ENCODE results near the gene VSIR. TPM values are rescaled to one million over a fixed set of nuclear protein-coding genes. Genes with fewer than 3 reads are reported as not detected.

VSIR gene
- total RNA-seq, 1 donor from 2014 or later, result 56.5 TPM

- intact Hi-C loops (cut with micrococcal nuclease), result no loop called here
- H3K27ac Mint-ChIP-seq, result no peak overlapping the region
- no peak for DNase-seq (ENCODE audit: low spot score)
- peaks cover 2% of the 10 kb centered on the region for H3K27me3 Mint-ChIP-seq (ENCODE audit: low read depth)
- no peaks in the 10 kb centered on the region for H3K9me3 Mint-ChIP-seq
- peaks cover 4% of the 10 kb centered on the region for H3K4me1 Mint-ChIP-seq (ENCODE audit: low read depth)
- H3K4me3 Mint-ChIP-seq (ENCODE audit: low read depth), result no peak overlapping the region
- no peaks in the 10 kb centered on the region for H3K36me3 Mint-ChIP-seq (ENCODE audit: low read depth)
These were observed 10.8 kb upstream of the VSIR start for GRCh38 chr10:71783917-71784678.

DNA sequence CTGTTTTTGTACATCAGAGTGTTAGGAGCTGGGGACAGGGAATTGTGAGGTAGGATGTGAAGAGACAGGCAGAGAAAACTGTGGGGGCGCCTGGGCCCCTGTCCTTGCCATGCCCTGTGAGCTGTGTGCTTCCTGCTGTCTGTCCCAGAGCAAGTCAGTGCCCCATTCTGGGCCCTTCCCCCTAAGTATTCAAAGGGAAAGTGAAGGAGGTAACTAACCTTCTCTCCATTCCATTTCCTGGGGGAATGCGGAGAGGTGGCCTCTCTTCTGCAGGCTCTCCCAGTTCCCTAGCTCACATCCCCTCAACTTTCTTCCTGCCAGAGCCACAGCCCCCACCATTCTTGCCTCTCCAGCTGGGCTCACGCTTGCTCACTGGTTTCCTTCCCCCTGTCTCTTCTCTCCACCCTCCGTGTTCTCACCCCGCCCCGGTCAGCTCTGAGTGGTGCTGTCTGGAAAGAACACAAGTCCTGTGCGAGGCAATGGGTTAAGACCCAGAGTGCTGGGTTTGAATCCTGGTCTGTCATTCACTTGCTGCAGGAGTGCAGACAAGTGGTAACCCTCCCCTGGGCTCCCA is 9.7 kb upstream of the VSIR start:
- Mint-ChIP-seq H3K9me3 (no peaks in the 10 kb centered on the region), H3K36me3 (ENCODE audit: low read depth) (no peaks in the 10 kb centered on the region), H3K4me3 (ENCODE audit: low read depth) (no peak overlapping the region), H3K4me1 (ENCODE audit: low read depth) (peaks cover 4% of the 10 kb centered on the region), H3K27me3 (ENCODE audit: low read depth) (peaks cover 2% of the 10 kb centered on the region), H3K27ac (no peak overlapping the region)
- intact Hi-C loops (cut with micrococcal nuclease), result no loop called here
- DNase-seq (ENCODE audit: low spot score), result no peak

DNA sequence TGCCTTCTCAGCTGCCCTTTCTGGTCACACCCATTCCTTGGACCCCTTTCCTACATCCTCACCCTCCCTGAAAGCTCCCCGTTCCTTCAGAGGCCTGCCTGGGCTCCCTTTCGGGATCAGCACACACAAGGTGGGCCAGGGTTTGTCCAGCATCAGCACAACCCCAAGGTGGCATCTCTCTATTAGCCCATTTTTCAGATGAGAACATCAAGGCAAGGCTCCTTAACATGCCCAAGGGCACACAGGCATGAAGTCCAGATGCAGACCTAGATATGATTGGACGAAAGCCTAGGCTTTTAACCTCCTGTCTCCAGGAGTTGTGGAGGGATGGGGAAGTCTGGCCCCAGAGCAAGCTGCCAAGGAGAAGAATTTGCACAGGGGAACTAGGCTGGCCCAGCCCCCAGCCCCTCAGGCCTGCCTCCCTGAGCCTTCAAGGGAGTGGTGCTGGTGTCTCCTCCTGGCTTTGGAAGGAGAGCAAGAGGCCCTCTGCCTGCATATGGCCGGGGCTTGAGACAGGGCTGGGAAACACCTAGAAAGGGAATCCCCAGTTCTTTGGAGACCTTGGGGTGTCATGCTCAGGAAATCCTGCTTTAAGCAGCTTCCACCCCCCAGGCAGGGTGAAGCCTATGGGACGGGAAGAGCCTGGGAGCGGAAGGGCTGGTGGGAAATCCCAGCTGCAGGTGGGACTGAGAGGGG is 9.0 kb upstream of the VSIR start:
- no peaks in the 10 kb centered on the region for H3K9me3 Mint-ChIP-seq
- no peaks in the 10 kb centered on the region for H3K36me3 Mint-ChIP-seq (ENCODE audit: low read depth)
- DNase-seq (ENCODE audit: low spot score), result no peak
- H3K27ac Mint-ChIP-seq, result no peak overlapping the region
- intact Hi-C loops (cut with micrococcal nuclease), result no loop called here
- peaks cover 2% of the 10 kb centered on the region for H3K27me3 Mint-ChIP-seq (ENCODE audit: low read depth)
- H3K4me3 Mint-ChIP-seq (ENCODE audit: low read depth), result no peak overlapping the region
- H3K4me1 Mint-ChIP-seq (ENCODE audit: low read depth), result peaks cover 4% of the 10 kb centered on the region

GRCh38 chr10:71780719-71781118 is 7.4 kb upstream of the VSIR start:
- DNase-seq (ENCODE audit: low spot score), result no peak
- intact Hi-C loops (cut with micrococcal nuclease), result no loop called here
- no peaks in the 10 kb centered on the region for H3K36me3 Mint-ChIP-seq (ENCODE audit: low read depth)
- no peak overlapping the region for H3K4me3 Mint-ChIP-seq (ENCODE audit: low read depth)
- no peaks in the 10 kb centered on the region for H3K27me3 Mint-ChIP-seq (ENCODE audit: low read depth)
- H3K9me3 Mint-ChIP-seq, result no peaks in the 10 kb centered on the region
- H3K27ac Mint-ChIP-seq, result no peak overlapping the region
- peaks cover 14% of the 10 kb centered on the region for H3K4me1 Mint-ChIP-seq (ENCODE audit: low read depth)

GRCh38 chr10:71780156-71780555 is 6.8 kb upstream of the VSIR start:
- DNase-seq (ENCODE audit: low spot score), result no peak
- Mint-ChIP-seq H3K4me3 (ENCODE audit: low read depth) (no peak overlapping the region), H3K4me1 (ENCODE audit: low read depth) (peaks cover 18% of the 10 kb centered on the region), H3K27me3 (ENCODE audit: low read depth) (no peaks in the 10 kb centered on the region), H3K9me3 (no peaks in the 10 kb centered on the region), H3K36me3 (ENCODE audit: low read depth) (no peaks in the 10 kb centered on the region), H3K27ac (no peak overlapping the region)
- intact Hi-C loops (cut with micrococcal nuclease), result no loop called here

DNA sequence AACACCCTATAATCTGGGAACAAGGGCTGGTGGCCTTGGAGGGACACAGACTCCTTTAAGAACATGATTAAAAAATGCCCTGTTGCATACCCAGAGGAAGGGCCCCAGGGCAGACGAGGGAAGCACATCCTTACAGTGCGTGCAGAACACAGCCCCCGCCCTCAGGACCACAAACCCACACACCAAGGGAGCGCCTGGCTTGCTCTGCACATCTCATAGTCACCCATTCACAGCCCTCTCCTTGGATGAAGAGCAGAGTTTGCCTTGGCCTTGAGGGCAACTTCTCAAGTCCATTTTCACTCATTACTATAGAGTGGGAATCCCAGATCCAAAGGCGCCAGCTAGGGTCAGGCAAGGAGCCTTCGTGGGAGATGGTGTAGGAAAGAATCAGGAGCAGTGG is 6.3 kb upstream of the VSIR start:
- Mint-ChIP-seq H3K4me3 (ENCODE audit: low read depth) (no peak overlapping the region), H3K36me3 (ENCODE audit: low read depth) (no peaks in the 10 kb centered on the region), H3K4me1 (ENCODE audit: low read depth) (peaks cover 18% of the 10 kb centered on the region), H3K9me3 (no peaks in the 10 kb centered on the region), H3K27me3 (ENCODE audit: low read depth) (no peaks in the 10 kb centered on the region), H3K27ac (no peak overlapping the region)
- no peak for DNase-seq (ENCODE audit: low spot score)
- intact Hi-C loops (cut with micrococcal nuclease), result loop anchor here (10.0 kb wide), 1 partner anchor 175 kb away; no protein-coding TSS in a partner anchor

GRCh38 chr10:71778071-71778825 is 4.9 kb upstream of the VSIR start:
- DNase-seq (ENCODE audit: low spot score), result no peak
- H3K9me3 Mint-ChIP-seq, result no peaks in the 10 kb centered on the region
- peaks cover 26% of the 10 kb centered on the region for H3K4me1 Mint-ChIP-seq (ENCODE audit: low read depth)
- no peaks in the 10 kb centered on the region for H3K36me3 Mint-ChIP-seq (ENCODE audit: low read depth)
- no peak overlapping the region for H3K4me3 Mint-ChIP-seq (ENCODE audit: low read depth)
- intact Hi-C loops (cut with micrococcal nuclease), result loop anchor here (10.0 kb wide), 1 partner anchor 173 kb away; no protein-coding TSS in a partner anchor
- no peak overlapping the region for H3K27ac Mint-ChIP-seq
- H3K27me3 Mint-ChIP-seq (ENCODE audit: low read depth), result no peaks in the 10 kb centered on the region

DNA sequence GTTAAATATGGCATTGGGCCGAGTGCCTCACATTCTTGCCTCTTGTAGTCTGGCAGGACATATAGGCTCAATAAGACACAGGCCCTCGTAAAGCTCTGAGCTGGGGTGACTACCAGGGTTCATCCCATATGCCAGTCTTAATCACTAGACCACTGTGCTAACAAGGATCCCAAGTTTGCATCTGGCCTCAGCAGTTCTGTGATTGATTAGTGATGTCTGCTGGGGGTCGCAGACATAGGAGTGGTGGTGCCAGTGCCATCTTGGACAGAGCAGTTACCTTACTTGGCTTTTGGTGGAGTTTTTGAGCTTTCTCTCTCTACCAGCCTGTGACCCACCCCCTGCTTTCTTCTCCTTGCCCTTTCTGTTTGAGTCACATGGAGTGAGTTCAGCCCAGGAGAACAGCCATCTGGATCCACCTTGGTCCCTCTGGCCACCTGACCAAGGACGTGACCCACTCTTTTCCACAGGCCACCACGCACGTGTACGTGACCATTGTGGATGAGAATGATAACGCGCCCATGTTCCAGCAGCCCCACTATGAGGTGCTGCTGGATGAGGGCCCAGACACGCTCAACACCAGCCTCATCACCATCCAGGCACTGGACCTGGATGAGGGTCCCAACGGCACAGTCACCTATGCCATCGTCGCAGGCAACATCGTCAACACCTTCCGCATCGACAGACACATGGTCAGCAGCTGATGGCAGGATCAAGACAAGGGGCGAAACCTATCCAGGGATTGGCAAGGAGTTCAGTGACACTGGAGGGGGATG is 4.1 kb upstream of the VSIR start:
- H3K27me3 Mint-ChIP-seq (ENCODE audit: low read depth), result no peaks in the 10 kb centered on the region
- H3K4me1 Mint-ChIP-seq (ENCODE audit: low read depth), result peaks cover 26% of the 10 kb centered on the region
- no peak overlapping the region for H3K27ac Mint-ChIP-seq

DNA sequence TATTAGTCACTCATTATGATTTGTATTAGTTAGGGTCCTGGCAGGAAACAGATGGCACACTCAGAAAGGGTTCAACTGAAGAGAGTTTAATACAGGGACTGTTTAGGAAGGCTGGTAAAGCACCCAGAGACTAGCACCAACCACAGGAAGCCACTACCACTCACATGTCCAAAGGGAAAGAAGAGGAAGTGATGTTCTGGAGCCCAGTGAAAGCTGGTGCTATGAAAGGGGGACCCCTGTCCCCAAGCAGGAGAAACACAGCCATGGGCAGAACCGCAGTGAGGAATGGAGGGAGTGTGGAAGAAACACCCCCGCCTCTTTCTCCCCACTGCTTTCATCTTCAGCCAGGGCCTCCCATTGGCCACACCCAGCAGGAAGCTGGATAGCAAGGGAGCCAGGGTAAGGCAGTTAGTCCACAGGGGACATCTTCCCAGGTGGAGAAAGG is 3.2 kb upstream of the VSIR start:
- H3K27me3 Mint-ChIP-seq (ENCODE audit: low read depth), result no peaks in the 10 kb centered on the region
- intact Hi-C loops (cut with micrococcal nuclease), result loop anchor here (10.0 kb wide), 1 partner anchor 172 kb away; no protein-coding TSS in a partner anchor
- DNase-seq (ENCODE audit: low spot score), result no peak
- peaks cover 34% of the 10 kb centered on the region for H3K4me1 Mint-ChIP-seq (ENCODE audit: low read depth)
- H3K27ac Mint-ChIP-seq, result no peak overlapping the region
- no peak overlapping the region for H3K4me3 Mint-ChIP-seq (ENCODE audit: low read depth)
- H3K9me3 Mint-ChIP-seq, result no peaks in the 10 kb centered on the region
- peaks cover 9% of the 10 kb centered on the region for H3K36me3 Mint-ChIP-seq (ENCODE audit: low read depth)

More for the DNA sequence above, 4.1 kb upstream of the VSIR start:
- intact Hi-C loops (cut with micrococcal nuclease), result loop anchor here (10.0 kb wide), 1 partner anchor 173 kb away; no protein-coding TSS in a partner anchor
- Mint-ChIP-seq H3K9me3 (no peaks in the 10 kb centered on the region), H3K4me3 (ENCODE audit: low read depth) (no peak overlapping the region), H3K36me3 (ENCODE audit: low read depth) (peaks cover under 1% of the 10 kb centered on the region)
- no peak for DNase-seq (ENCODE audit: low spot score)

DNA sequence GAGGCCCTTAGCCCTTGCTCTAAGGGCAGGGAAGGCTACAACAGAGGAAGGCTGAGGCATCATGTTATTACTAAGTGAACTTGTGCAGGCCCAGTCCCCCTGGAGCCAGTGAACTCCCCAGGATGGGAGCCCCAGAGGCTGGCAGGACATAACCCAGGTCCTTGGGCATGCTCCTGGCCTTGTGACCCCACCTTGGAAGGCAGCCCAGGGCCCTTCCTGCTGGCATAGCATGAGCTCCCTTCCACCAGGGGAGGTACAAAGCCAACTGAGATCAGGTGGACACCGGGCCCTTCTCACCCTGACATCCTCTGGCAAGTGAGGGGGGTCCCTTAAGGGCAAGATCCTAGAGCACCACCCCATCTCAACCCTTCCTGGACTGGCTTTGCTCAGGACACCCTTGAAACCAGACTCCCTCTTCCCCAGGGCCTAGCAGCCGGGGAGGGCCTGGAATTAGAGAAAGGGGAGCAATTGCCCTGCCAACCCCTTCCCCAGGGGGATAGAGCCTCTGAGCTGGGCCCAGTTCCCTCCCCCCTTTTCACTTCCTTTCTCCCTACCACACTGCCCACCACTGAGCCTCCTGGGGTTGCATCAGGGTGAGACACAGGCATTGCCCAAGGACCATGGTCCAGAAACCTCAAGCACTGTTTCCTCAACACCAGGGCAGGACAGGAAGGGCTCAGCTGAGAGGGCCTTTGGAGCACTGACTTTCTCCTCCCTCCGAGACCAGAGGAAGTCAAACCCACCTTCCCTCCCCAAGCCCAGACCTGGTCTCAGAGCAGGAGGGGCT is 1.8 kb upstream of the VSIR start:
- Mint-ChIP-seq H3K9me3 (no peaks in the 10 kb centered on the region), H3K27ac (no peak overlapping the region), H3K27me3 (ENCODE audit: low read depth) (no peaks in the 10 kb centered on the region), H3K36me3 (ENCODE audit: low read depth) (peaks cover 18% of the 10 kb centered on the region), H3K4me3 (ENCODE audit: low read depth) (no peak overlapping the region), H3K4me1 (ENCODE audit: low read depth) (peaks cover 44% of the 10 kb centered on the region)
- DNase-seq (ENCODE audit: low spot score), result no peak
- intact Hi-C loops (cut with micrococcal nuclease), result loop anchor here (10.0 kb wide), 1 partner anchor 170 kb away; no protein-coding TSS in a partner anchor

- Mint-ChIP-seq H3K27ac (peak overlapping the region; percentile 97), H3K9me3 (no peaks in the 10 kb centered on the region), H3K4me3 (ENCODE audit: low read depth) (peak overlapping the region; percentile 86), H3K4me1 (ENCODE audit: low read depth) (peaks cover 57% of the 10 kb centered on the region), H3K27me3 (ENCODE audit: low read depth) (no peaks in the 10 kb centered on the region), H3K36me3 (ENCODE audit: low read depth) (peaks cover 34% of the 10 kb centered on the region)
- no peak for DNase-seq (ENCODE audit: low spot score)
- intact Hi-C loops (cut with micrococcal nuclease), result loop anchor here (1.0 to 10.0 kb wide), 4 partner anchors 47 to 457 kb away; no protein-coding TSS in a partner anchor
These were observed 494 bp downstream of the VSIR start for GRCh38 chr10:71772832-71773220.

Measured in activated T-helper 2 cell treated with anti-CD3 and anti-CD28 coated beads, Interferon-gamma antibody, Interleukin-2, Interleukin-4, amounts not matched to agents 10 μg/mL and 5 μg/mL and 100 μg/mL, durations not matched to agents 14 hours and 24 hours and 36 hours (primary cell).